Transverse colon (tissue), 4 donors: Measurements from ENCODE around the gene GDF2. TPM values are rescaled to one million over a fixed set of nuclear protein-coding genes. Genes with fewer than 3 reads are reported as not detected.
A peak's percentile ranks its signal among the peaks of the same experiment; 100 is the strongest.

Experiments
- DNase-seq: peaks from one replicate; pipeline ENCODE4 v3.0.0-alpha.2; 2019
- H3K27ac ChIP-seq, 4 donors: fragments of 200-600 bp; sonication (generic); 2 replicates each; pipeline ENCODE4 v1.5.1; 2016 to 2018; ENCODE audit warnings: inconsistent platforms in 4 of 4
- H3K27me3 ChIP-seq: fragments of 200-600 bp; sonication (generic); 2 replicates; pipeline ENCODE4 v1.5.1; 2017; ENCODE audit warnings: inconsistent platforms
- H3K36me3 ChIP-seq, 4 donors: fragments of 200-600 bp; sonication (generic); 2 replicates each; pipeline ENCODE4 v1.5.1; 2017 to 2019; ENCODE audit warnings: inconsistent platforms in 4 of 4
- H3K4me1 ChIP-seq, 4 donors: fragments of 200-600 bp; sonication (generic); 2 replicates each; pipeline ENCODE4 v1.5.1; 2017 to 2020; ENCODE audit warnings: inconsistent platforms in 4 of 4
- H3K4me3 ChIP-seq, 4 donors: fragments of 200-600 bp; sonication (generic); 1 replicate in 1 of 4; 2 replicates in 3 of 4; pipeline versions ENCODE4 v1.5.1 to v1.6.1; 2017 to 2019; ENCODE audit warnings: inconsistent platforms in 4 of 4
- H3K9me3 ChIP-seq, 2 donors: fragments of 200-600 bp; sonication (generic); 2 replicates each; pipeline ENCODE4 v1.5.1; 2017 to 2019; ENCODE audit warnings: inconsistent platforms in 2 of 2
- EP300 ChIP-seq: sonication (generic); formaldehyde crosslinking; IDR thresholded peaks from one replicate; pipeline ENCODE4 v1.6.1; 2017; ENCODE audit warnings: antibody characterized with exemption, low read depth
- POLR2A ChIP-seq: fragments of 450-650 bp; IDR thresholded peaks from one replicate; pipeline ENCODE4 v1.6.1; 2016; ENCODE audit warnings: antibody characterized with exemption, mild to moderate bottlenecking, moderate library complexity
- POLR2AphosphoS5 ChIP-seq, 3 donors: sonication (generic); formaldehyde crosslinking; IDR thresholded peaks; one replicate each; pipeline ENCODE4 v1.6.1; 2016; ENCODE audit warnings: antibody characterized with exemption in 3 of 3
- whole genome bisulfite sequencing, 2 donors: methylation state at CpG; one replicate each; pipeline ENCODE4 v1.1.5; 2018; ENCODE audit warnings: low coverage in 1 of 2; 5-methylcytosine and 5-hydroxymethylcytosine counted together
- in situ Hi-C, 4 donors: fragments of 200-750 bp; cut with MboI; loops; one replicate each; pipeline versions ENCODE4 v1.15.0 to v1.15.1; 2017; ENCODE audit warnings: low sequenced_read_pairs in 3 of 4, low pct_ligation_motif_present in 1 of 4, low pct_unique_long_range_greater_than_20kb in 1 of 4
- intact Hi-C: fragments of 100-400 bp; cut with DNase I; formaldehyde crosslinking; loops from one replicate; pipeline ENCODE4 v1.15.1; 2023; ENCODE audit warnings: low total_unique reads
- total RNA-seq, 4 donors: library from RNA; depleted of rRNA; stranded (reverse); fragments of >200 nt; gene quantifications; one replicate each; pipeline ENCODE4 v1.1.0, GENCODE V29; 2016
- TF ChIP-seq, protein P1 (sequence below), 5 experiments: fragments of 200-600 bp in 3 of 5; fragments of 450-650 bp in 2 of 5; sonication (generic) in 3 of 5; IDR thresholded peaks; 1 replicate in 2 of 5; 2 replicates in 3 of 5; pipeline ENCODE4 v1.5.1; 2016 to 2017; ENCODE audit warnings: antibody characterized with exemption in 5 of 5, inconsistent platforms in 3 of 5, mild to moderate bottlenecking in 2 of 5, moderate library complexity in 1 of 5

The GDF2 gene
- total RNA-seq, 4 donors from 2014 or later: not detected

DNA sequence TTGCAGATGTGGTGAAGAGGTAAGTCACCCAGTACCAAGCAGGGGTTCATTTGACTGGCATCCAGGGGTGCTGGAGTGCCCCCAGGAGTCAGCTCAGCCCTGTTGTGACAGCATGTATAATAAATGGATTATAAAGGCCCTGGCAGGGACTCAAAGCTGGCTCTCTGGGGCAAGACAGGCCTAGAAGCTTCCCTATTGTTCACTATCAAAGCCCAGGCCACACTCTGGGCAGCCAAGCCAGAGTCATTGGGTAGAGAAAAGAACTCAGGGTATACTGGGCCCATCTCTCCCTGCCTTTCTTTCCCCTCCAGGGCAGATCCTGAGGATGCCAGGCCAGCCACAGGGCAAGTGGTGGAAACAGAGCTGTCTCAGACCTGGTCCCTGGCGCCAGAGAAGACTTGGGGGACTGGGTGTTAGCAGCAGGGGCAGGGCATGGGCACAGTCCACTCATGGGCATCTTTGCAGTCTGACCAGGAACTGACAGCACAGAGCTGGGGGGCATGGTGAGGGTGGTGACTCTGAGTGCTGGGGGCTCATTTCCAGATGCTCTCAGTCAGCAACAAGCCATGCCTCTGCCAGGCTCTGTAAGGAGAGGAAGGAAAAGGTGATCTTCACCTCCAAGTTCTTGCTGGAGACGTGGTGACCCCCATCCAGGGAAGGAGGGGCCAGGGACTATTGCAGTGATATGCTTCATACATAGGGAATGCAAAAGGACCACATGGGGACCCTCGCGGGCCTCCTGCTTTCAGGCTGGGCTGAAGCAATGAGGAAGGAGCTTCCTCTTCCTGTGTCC is 37.6 kb downstream of the GDF2 start:
- H3K4me1 ChIP-seq: no peaks in the 10 kb centered on the region
- 55% methylated on average over 4 of the region's 4 CpGs; no CpG with 5 or more reads in 1 of the 2 donors for WGBS, 2 donors
- in situ Hi-C loops (no loop called here), intact Hi-C loops (no loop called here)
- H3K4me3 ChIP-seq: no peak overlapping the region
- H3K27me3 ChIP-seq: no peaks in the 10 kb centered on the region
- no peak for DNase-seq
- H3K27ac ChIP-seq: no peak overlapping the region
- no peaks in the 10 kb centered on the region for H3K9me3 ChIP-seq
- no peaks in the 10 kb centered on the region for H3K36me3 ChIP-seq
- TF ChIP-seq EP300 (no peak), POLR2A (no peak), POLR2AphosphoS5 (IDR thresholded peaks at IDR 0.05) (no peak)
- TF ChIP-seq, protein P1, sequence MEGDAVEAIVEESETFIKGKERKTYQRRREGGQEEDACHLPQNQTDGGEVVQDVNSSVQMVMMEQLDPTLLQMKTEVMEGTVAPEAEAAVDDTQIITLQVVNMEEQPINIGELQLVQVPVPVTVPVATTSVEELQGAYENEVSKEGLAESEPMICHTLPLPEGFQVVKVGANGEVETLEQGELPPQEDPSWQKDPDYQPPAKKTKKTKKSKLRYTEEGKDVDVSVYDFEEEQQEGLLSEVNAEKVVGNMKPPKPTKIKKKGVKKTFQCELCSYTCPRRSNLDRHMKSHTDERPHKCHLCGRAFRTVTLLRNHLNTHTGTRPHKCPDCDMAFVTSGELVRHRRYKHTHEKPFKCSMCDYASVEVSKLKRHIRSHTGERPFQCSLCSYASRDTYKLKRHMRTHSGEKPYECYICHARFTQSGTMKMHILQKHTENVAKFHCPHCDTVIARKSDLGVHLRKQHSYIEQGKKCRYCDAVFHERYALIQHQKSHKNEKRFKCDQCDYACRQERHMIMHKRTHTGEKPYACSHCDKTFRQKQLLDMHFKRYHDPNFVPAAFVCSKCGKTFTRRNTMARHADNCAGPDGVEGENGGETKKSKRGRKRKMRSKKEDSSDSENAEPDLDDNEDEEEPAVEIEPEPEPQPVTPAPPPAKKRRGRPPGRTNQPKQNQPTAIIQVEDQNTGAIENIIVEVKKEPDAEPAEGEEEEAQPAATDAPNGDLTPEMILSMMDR (IDR thresholded peaks at IDR 0.05): no peak

DNA sequence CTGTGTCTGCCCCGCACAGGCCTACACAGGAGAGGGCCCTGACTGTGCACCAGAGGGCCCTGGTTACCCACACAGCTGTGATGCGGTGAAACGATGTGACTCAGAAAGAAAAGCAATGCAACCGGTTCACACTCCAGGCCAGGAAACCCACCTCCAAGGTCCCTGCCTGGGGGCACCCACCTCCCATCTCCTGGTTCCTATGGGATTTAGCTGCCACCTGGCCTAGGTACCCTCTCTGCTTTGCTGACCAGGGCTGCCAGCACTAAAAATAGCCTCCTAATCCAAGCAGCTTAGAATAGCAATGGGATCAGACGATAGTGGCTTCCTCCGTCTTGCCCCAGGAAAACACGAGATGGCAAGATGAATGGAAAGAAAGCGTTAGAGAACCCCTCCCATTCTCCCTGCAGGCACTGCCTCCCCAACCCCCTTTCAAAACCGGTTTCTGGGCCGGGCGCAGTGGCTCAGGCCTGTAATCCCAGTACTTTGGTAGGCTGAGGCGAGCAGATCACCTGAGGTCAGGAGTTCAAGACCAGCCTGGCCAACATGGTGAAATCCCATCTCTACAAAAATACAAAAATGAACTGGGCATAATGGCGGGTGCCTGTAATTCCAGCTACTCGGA is 38.3 kb downstream of the GDF2 start:
- in situ Hi-C loops (no loop called here), intact Hi-C loops (no loop called here)
- Histone ChIP-seq H3K4me3 (no peak overlapping the region), H3K27ac (no peak overlapping the region), H3K4me1 (no peaks in the 10 kb centered on the region), H3K9me3 (no peaks in the 10 kb centered on the region), H3K36me3 (no peaks in the 10 kb centered on the region), H3K27me3 (no peaks in the 10 kb centered on the region)
- TF ChIP-seq POLR2AphosphoS5 (IDR thresholded peaks at IDR 0.05): no peak
- no peak for TF ChIP-seq POLR2A
- no peak for TF ChIP-seq EP300
- TF ChIP-seq, protein P1 (IDR thresholded peaks at IDR 0.05): no peak
- no peak for DNase-seq
- WGBS, 2 donors: 90% methylated on average over 14 of the region's 14 CpGs; no CpG with 5 or more reads in 1 of the 2 donors

DNA sequence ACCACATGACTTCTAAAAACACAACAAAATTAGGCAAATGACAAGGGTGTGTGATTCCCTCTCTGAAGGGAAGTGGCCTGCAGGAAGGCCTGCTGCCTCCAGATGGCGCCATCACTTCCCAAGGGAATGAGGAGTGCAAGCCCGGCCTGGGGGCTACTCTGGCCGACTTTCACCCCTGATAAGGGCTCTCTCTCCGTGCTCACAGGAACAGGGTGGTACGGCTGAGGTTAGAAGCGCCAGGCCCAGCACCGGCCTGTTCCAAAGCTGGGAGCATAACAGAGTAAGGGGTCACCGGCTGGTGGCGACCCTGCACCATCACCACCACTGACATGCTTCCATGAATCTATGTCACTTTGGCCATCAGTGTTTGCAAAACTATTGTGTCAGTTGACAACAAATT is 39.0 kb downstream of the GDF2 start:
- Histone ChIP-seq H3K36me3 (no peaks in the 10 kb centered on the region), H3K4me3 (no peak overlapping the region), H3K27ac (no peak overlapping the region), H3K9me3 (no peaks in the 10 kb centered on the region), H3K4me1 (no peaks in the 10 kb centered on the region), H3K27me3 (no peaks in the 10 kb centered on the region)
- peak; percentile 34 for DNase-seq
- in situ Hi-C loops (no loop called here), intact Hi-C loops (no loop called here)
- TF ChIP-seq POLR2A: no peak
- TF ChIP-seq, protein P1 (IDR thresholded peaks at IDR 0.05): peak; percentile 50 to 70 (median 51)
- WGBS, 2 donors: 54% methylated on average over 9 of the region's 9 CpGs; no CpG with 5 or more reads in 1 of the 2 donors

DNA sequence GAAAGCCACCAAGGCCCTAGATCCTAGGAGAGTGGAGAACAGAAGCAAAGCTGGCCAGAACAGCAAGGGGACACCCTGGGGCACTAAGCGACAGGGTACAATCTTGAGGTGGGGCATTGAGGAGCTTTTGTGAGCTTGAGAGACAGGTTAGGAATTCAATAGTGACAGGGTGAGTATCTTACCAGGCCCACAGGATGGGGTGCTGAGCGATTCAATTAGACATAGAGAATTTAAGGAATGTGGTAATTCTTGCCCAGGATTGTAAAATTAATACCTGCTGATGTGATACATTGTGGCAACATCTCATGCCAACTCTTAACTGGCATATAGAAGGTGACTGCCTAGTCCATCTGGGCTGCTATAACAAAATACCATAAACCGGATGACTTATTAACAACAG is 39.9 kb downstream of the GDF2 start:
- in situ Hi-C loops: no loop called here
- no peaks in the 10 kb centered on the region for H3K9me3 ChIP-seq
- 83% methylated on average over 3 of the region's 3 CpGs; no CpG with 5 or more reads in 1 of the 2 donors for WGBS, 2 donors

More for the DNA sequence above, 39.9 kb downstream of the GDF2 start:
- H3K27ac ChIP-seq: no peak overlapping the region
- intact Hi-C loops: no loop called here
- no peak for TF ChIP-seq POLR2A
- TF ChIP-seq POLR2AphosphoS5 (IDR thresholded peaks at IDR 0.05): no peak
- no peak for TF ChIP-seq EP300
- TF ChIP-seq, protein P1 (IDR thresholded peaks at IDR 0.05): no peak
- no peak for DNase-seq
- no peaks in the 10 kb centered on the region for H3K36me3 ChIP-seq
- no peaks in the 10 kb centered on the region for H3K27me3 ChIP-seq
- H3K4me1 ChIP-seq: no peaks in the 10 kb centered on the region
- H3K4me3 ChIP-seq: no peak overlapping the region
